NB4 (cell line): ENCODE data around the gene CLEC2B.
A peak's percentile ranks its signal among the peaks of the same experiment; 100 is the strongest.

Source experiments
- DNase-seq: peaks from one replicate; pipeline ENCODE4 v3.0.0; 2010; ENCODE audit warnings: low read depth
- H3K4me3 ChIP-seq: one replicate; pipeline ENCODE4 v1.5.1; 2011; ENCODE audit warnings: mild to moderate bottlenecking, low read depth, low read length, moderate library complexity
- CTCF ChIP-seq: IDR thresholded peaks from one replicate; pipeline ENCODE4 v1.5.1; 2012; ENCODE audit warnings: low read depth, low read length
- MAX ChIP-seq: IDR thresholded peaks from 2 replicates; pipeline ENCODE4 v1.6.1; 2011; ENCODE audit warnings: low read depth, low read length
- MYC ChIP-seq: IDR thresholded peaks from 2 replicates; pipeline ENCODE4 v1.6.1; 2011; ENCODE audit warnings: low read depth, low read length
- POLR2A ChIP-seq: IDR thresholded peaks from 2 replicates; pipeline ENCODE4 v1.6.1; 2011; ENCODE audit warnings: mild to moderate bottlenecking; ENCODE audit not compliant: insufficient read length; ENCODE audit errors: extremely low read depth

The CLEC2B gene

GRCh38 chr12:9829483-9829882, 39.7 kb downstream of the CLEC2B start:
- no peak overlapping the region for H3K4me3 ChIP-seq
- DNase-seq = no peak
- TF ChIP-seq MYC (no peak), CTCF (no peak), MAX (no peak), POLR2A (no peak)

- TF ChIP-seq CTCF = no peak
- no peak for TF ChIP-seq MYC
- TF ChIP-seq MAX = no peak
- no peak for TF ChIP-seq POLR2A
- no peak for DNase-seq
- no peak within 1 kb of the TSS for H3K4me3 ChIP-seq
Observed at GRCh38 chr12:9827209-9827888, 41.8 kb downstream of the CLEC2B start, which contains the start of gene KLRF1. Gene KLRF1, plus strand, starts transcription at chr12:9827481. Its CDS starts 64 bp downstream, at chr12:9827545.

- DNase-seq = no peak
- TF ChIP-seq POLR2A = no peak
- no peak for TF ChIP-seq CTCF
- no peak for TF ChIP-seq MAX
- TF ChIP-seq MYC = no peak
- no peak overlapping the region for H3K4me3 ChIP-seq
Observed at GRCh38 chr12:9820281-9820930, 48.7 kb downstream of the CLEC2B start.

- H3K4me3 ChIP-seq = no peak overlapping the region
- DNase-seq = peak; percentile 77
- TF ChIP-seq CTCF (peak; percentile 76), POLR2A (no peak)
Observed at GRCh38 chr12:9813821-9814798, 55.0 kb downstream of the CLEC2B start.

GRCh38 chr12:9811621-9812020, 57.5 kb downstream of the CLEC2B start:
- no peak for DNase-seq
- no peak overlapping the region for H3K4me3 ChIP-seq
- TF ChIP-seq CTCF (no peak), POLR2A (no peak), MYC (no peak), MAX (no peak)
